HG03439 (cell line): Measurements from ENCODE around the gene SURF4.

ENCODE experiments used
- ATAC-seq: cut with Tn5 transposase; IDR thresholded peaks from one replicate; pipeline ENCODE4 v1.9.1; 2021; ENCODE audit warnings: mild to moderate bottlenecking, moderate library complexity; ENCODE audit not compliant: unreplicated experiment

The SURF4 gene

DNA sequence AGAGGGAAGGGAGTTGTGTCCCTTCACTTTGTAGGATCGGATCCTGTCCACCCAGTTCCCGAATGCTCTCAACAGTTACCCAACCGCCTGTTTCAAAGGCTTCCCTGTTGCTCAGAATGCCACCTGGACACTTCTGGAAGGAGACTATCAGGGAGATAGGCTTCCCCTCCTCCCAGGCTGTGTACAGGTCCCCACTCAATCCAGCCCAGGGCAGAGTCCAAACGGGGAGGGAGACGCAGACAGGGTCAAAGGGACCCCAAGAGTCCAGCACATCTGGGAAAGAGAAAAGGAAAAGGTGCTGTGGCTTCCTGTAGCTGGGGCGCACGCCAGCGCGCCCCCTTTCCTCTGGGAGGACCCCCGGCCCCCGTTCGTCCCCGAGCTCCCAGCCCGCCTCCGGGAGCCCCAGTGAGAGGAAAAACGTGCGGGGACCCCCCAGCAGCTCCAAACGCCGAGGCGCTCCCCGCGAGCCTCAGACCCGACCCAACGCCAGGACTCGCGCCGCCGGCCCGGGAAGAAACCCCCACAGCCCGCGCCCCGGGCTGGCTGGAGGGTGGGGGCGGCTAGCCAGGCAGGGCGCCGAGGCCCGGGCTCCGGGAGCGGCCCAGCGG, 640 bp downstream of the SURF4 start:
- peak; percentile 9 for ATAC-seq

DNA sequence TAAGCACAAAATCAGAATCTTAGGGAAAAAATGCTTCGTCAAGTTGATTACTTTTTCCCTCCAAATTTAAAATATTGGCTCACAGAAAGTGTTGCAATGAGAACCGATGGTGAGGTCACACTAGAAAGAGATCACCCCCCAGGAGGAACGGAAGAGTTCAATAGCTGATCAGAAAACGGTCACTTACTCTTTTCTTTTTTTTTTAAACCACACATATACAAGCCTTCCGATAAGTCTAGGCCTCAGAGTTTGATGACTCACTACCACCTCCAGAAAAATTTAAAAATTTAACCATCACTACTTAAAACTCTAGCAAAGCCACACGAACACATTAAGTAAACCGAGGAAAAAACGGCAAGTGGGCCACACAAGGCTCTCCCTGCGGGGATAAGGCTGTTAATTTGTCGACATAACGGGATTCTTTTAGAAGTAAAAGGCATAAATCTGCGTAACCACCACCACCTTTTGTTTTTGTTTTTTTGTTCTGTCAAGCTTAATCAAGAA, 1.2 kb downstream of the SURF4 start:
- no peak for ATAC-seq

DNA sequence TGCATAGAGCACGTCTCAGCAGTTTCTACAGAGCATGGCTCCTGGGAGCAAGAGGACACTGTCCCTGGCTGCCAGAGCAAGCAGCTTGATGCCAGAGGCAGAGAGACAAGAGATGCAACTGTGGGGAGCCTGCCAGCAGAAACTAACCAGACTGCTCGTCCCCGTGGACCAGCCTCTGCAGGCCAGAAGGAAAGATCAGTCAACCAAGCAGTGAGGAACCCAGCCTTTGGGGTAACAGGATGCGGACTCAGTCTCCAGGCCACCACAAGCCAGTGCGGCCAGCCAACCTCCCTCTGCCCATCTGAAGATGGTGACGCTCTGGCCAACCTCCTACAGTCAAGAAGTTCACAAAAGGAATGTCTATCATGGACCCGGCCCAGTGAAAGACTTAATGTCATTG, 3.7 kb downstream of the SURF4 start:
- no peak for ATAC-seq

DNA sequence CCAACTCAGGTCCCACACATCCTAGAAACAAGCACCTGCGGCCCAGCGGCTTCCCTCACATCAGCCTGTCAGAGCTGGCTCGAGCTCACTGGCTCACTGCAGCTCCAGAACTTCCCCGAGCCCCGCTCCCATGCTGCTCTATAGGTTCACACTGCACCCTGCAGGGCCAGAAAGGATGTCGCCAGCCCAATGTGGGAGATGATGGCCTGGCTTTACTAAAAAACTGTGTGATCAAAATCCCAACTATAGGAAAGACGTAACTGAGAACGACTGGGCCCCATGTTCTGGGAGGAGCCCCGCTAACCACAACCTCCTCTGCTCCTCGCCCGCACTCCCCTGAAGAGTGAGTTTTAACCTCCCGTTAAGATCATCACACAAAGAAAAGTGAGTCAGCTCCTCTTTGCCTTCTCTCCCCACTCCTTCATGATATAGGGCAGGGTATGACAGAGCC, 4.6 kb downstream of the SURF4 start:
- ATAC-seq, result no peak

DNA sequence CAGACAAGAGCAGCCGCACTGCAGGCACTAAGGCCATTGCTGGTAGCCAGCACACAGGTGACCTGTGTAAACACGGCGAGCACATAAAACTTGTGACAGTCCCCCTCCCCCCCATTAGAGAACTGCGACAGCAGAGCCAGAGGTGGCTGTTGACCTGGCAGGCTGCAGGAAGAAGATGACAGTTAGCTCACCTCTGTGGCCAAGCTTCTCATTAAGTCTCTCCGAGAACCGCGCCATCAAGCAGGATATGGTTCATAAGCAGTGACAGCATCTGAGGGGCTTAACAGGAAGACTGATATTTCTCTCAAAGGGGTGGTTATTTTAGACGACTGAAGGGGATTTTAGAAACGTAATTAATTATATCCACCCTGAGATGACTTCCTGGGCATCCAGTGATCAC, 5.2 kb downstream of the SURF4 start:
- no peak for ATAC-seq

DNA sequence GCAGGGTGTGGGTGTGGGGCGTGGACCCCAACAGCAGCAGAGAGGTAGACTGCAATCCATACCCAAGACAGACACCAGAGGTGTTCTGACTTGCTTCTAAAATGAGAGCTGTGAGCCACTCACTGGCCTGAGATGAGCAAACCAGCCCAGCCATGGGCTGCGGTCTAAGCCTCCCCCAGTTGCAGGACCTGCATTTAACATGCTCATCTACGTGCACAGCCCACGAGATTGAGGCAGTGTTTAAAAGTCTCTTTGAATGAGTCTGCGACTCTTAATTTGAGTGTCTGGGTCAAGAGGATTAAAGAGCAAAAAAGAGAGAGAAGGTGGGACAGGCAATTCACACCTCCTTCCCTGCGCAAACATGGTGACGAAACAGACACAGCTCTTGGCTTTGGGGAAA, 5.9 kb downstream of the SURF4 start:
- no peak for ATAC-seq

DNA sequence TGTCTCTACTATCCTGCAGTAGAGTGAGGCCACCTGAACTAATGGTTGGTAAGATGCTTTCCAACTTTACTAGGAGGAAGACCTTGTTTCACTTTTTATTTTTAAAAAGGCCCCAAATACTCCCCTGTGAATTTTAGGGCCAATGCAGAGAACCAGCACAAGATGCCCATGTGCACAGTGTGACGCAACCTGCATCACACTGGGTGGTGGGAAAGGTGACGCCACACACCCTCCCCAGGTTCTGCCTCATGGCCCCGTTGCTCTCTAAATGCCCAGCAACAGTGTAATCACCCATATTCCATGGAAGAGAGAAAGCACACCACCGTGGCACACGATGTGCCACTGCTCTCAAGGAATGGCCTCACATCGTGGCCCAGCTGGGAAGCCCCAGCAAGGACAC, 6.4 kb downstream of the SURF4 start:
- ATAC-seq, result no peak

DNA sequence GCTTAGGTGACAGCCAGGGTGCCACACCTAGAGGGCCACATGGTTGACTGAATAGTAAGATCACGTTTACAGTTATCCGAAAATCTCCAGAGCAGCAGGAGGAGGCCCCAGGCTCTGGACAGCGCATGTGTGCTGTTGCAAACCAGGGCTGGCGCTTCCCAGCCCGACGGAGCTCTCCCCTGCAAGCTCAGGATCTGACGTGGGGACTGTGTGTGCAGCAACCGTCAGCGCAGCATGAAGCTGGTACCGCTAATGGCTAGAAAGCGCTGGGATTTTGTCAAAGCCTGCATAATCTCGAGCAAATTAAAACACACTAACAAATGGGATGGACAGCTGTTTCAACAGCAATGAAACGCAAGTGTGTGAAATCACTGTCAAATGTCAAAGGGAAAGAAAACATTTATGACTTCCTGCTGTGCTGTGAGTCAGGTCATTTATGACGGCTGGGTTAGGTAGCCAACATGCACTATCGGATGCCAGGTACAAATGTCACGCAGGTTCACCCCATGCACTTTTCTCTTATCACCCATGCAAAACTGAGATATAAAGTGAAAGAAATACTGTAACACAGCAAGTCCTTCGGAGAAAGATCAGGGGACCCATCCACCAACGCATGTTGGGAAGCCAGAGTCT, 7.5 kb downstream of the SURF4 start:
- ATAC-seq, result no peak

DNA sequence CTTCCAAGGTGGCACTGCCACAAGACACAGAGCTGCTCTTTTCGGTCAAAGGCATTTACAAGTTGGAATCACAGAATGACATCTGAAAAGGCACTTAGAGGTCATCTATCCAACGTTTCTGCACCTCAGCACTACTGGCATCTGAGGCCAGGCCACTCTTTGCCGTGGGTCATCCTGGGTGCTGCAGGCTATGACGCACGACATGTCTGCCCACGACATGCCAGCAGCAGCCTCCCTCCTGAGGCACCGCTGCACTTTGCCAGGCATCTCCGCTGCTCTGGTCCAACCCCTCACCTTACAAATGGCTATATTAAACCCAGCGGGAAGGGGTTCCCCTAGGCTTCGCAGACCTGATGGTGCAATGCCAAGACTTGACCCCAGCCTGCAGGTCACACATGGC, 8.1 kb downstream of the SURF4 start:
- ATAC-seq, result no peak

DNA sequence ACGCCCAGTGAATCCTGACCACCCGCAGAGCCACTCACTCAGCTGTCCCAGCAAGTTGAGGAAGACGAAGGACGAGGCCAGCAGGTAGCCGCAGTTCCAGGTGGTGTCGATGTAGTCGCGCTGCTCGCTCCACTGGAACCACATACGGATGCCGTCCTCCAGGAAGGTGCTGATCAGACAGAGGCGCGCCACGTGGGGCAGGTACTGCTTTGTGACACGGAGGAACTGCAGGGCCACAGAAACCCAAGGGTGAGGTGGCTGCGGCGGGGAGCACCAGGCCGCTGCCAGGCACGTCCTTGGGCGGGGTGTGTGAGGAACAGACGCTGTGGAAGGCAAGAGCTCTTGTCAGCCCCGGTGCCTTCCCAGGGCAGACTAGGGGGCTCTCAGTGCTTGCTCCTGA, 8.6 kb downstream of the SURF4 start:
- no peak for ATAC-seq

DNA sequence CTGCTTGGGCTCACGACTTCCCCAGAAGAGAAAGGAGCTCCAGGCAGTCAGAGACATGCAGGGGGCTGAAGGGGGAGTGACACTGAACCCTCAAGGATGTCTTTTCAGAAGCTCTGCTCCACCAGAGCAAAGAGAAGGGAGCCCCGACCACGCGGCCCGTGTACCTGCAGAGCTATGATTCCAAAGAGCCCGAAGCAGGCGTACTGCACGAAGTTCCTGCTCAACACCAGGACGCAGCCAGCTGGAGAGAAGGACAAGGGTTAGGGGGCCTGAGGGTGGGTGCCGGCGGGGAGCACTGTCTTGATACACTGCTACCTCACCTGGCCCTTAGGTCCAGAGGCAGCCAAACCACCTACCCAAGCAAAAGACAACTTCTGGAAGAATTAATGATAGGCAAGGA, 9.4 kb downstream of the SURF4 start:
- no peak for ATAC-seq

DNA sequence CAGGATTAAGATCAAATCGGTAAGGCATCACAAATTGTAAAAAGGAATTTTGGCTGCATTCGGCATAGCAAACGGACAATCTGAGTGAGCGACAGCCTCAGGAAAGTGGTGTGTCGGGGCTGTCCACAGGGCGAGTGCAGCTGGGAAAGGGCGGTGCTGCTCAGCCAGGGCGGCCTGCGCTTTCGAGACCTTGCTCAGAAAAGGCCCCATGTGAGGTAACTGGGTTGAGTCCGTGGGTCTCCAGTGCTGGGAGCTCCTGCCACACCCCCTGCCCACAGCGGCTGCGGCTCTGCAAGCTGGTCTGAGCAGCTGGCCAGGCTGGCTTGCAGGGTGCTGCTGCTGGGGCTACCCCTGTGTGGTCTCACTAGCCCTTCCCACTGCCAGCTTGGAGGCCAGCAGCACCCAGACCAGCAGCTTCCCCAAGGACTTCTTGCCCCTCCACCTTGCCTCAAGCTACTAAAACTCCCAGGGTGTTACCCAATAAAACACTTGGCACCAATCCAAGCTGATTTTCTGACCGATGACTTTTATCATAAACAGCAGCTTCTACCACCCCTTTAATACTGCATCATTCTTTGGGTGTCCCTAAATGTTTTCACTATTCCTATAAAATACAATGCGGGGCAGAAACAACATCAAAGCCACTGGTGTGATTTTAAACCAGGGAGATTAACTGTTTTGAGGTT, 13.4 kb downstream of the SURF4 start:
- no peak for ATAC-seq

DNA sequence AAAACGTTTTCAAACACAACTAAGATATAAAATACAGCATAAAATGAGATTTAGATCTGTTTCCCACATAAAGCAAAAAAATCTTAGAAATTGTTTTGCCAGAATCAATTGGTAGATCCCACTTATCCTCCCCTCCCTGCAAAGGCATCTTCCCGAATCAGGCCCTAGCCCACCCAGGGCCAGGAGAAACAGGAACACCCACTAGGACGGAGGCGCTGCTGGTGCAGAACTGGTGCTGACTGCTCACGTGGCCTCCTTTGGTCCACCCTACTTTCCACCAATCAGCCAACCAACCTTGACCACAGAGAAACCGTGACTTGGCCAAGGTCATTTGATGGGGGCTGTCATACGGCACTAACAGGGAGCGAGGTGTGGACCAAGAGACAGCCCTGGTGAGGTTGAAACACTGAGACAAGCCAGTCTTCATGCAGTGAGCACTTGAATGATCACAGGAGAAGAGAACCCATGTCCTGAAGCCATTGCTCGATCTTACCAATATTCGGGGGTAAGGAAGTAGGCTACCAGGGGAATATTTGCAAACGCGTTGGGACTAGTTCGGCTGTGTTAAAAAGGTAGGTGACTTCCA, 14.3 kb downstream of the SURF4 start:
- ATAC-seq, result no peak

DNA sequence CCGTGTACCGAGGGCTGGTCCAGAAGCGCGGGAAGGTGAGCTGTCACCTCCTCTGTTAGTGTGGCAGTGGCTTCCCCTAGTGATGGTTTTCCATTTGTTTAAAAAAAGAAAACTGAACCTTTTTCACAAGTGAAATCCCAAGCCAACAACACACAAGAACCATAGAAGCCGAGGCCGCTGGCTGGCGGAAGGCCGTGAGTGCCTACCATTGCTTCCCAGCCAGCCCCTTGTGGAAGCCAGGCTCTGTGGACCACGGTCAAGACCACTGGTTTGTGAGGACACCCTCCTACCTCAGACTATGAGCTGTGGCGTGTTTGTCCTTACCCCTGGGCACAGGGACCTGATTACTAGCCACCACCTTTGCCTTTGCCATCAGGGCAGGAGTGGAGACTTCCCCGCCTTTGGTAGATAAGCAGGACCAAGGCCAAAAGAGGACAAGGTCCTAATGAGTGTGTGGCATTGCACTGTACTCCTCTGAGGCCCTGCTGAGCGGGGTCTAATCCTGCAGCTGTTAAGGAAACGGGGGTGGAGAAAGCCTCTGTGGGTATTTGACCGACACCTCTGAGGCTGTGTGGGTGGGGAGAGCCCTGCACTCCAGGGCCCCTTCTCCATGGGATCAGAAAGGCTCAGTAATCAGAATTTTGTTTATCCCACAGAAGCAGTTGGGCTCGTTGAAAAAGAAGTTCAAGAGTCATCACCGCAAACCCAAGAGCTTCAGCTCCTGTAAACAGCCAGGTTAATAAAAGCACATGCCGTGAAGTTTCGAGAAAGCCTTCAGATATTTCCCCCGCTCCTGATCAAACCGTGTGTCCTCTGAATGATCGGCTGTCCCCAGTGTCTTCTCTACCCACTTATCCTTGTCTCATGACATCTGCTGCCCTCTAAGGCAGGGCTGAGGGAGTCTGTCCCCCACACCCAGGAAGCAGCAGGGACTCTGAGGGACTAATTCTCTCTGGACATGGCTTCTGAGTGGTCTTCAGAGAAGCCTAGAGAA, 15.2 kb downstream of the SURF4 start:
- ATAC-seq, result no peak

DNA sequence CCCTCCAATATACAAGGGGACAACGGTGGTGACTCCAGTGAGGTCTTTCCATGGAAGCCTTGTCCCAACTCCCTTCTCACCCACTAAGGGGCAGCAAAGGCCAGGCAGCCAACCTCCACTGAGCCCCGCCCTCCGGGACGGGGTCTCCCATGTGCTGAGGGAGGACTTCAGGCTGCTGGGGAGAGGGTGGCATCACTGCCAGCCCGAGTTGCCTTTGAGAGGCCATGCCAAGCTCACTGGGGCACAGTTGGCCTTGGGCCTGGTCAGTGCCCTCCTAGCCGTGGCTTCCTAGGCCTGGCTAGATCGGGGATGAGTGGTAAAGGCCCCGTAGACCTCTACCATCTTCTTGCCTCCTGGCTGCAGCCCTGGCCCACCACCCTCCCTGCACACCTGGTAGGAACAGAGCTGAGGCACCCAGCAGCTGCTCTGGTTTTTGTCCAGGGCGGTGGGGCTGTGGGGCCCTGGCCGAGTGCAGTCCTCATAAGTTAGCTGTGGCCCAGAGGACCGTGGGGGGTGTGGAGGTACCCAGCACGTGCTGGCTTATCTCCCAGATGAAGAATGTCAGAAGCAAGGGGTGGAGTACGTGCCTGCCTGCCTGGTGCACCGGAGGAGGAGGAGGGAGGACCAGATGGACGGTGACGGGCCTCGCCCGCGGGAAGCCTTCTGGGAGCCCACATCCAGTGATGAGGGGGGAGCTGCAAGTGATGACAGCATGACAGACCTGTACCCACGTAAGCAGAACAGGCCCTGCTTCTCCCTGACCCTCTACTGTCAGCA, 16.3 kb downstream of the SURF4 start:
- ATAC-seq, result no peak

DNA sequence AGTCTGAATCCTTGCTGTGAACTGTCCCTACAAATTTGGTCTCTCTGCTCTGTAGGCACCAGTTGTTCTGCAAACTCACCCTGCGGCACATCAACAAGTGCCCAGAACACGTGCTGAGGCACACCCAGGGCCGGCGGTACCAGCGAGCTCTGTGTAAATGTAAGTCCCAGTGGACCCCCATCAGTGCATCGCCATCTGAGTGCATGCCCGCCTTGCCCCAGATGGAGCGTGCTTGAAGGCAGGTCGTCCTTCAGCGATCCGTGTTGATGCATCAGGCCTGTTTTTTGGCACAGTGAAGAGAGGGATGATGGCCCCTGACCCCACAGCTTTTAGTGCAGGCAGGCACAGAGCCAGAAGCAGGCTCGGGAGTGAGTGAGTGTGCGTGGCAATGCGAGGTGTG, 18.2 kb downstream of the SURF4 start:
- no peak for ATAC-seq

DNA sequence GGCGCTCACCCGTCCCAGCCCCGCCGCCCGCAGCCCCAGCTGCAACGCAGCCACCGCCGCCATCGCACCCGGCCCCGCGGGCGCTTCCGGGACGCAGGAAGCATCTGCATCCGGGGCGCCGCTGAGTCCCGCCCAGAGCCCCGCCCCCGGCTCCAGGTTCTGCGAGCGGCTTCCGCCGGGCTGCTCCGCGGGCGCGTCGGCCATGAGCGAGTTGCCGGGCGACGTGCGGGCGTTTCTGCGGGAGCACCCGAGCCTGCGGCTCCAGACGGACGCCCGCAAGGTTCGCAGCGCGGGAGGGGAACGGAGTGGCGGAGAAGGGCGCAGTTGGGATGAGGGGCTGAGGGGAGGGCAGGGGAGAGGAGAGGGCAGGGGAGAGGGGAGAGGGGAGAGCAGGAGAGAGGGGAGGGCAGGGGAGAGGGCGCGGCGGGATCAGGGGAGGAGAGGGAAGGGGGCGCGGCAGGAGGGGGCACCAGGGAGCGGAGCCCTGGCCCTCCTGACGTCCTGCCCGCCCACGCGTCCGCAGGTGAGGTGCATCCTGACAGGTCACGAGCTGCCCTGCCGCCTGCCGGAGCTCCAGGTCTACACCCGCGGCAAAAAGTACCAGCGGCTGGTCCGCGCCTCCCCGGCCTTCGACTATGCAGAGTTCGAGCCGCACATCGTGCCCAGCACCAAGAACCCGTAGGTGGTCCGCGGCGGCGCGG, 19.3 kb downstream of the SURF4 start, which contains the start of the genes SURF1 and SURF2:
Gene SURF1 (minus strand): TSS at position 97 of the 701 bp plus-strand sequence. CDS start 34 bp downstream, at position 63.
Gene SURF2 (plus strand): TSS at position 160 of the 701 bp plus-strand sequence. CDS start 43 bp downstream, at position 203.
- ATAC-seq, result peak; percentile 45

DNA sequence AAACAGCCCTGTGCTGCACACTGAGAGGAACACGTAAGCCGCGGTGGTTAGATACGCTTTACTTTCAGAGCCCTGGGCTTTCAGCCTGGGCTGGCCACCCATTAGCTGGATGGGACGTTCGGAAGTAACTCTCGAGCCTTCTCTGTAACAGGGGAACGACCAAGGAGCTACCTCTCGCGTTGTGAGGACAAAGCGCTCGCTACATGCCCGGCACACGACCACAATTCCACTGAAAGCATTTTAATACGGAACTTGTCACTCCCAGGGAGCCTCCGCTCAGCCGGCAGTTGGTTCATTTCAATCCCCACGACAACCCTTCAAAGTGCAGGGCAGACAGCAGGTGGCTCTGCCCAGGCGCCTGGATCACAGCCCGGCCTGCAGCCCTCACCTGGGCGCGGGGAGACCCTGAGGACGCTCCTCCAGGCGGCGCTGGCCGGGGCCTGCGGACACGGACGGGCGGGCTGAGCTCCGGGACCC, 19.9 kb downstream of the SURF4 start:
- ATAC-seq, result peak; percentile 27

DNA sequence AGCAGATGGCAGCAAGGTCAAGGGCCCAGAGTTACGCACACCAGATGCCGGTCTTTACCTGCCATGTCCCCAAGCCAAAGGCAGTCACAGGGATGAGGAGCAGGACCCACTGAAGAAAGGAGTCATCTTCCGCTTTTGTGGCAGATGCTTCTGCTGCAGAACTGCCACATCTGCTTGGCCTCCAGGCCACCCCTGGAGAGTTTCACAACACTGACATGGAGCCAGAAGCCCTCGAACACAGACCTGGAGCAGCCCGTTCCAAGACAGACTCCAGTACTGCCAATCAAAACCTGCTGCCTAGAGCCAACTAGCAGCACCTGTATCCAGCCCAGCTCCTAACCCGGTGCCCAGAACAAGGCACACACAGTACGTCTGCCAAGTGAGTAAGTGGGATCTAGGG, 21.1 kb downstream of the SURF4 start:
- no peak for ATAC-seq
